ENCODE data around the gene ANKH. TPM values are rescaled to one million over a fixed set of nuclear protein-coding genes. Genes with fewer than 3 reads are reported as not detected.

ANKH gene
- total RNA-seq, 4 donors from 2014 or later, result 31.2 to 55.2 (median 34.7) TPM

- TF ChIP-seq CTCF (IDR thresholded peaks at IDR 0.05), result no peak
- Histone ChIP-seq H3K4me3 (replicated peaks in 1 of 3) (no peak overlapping the region), H3K36me3 (peaks cover 34 to 36% of the 10 kb centered on the region in 2 donors), H3K4me1 (peaks cover 8 to 9% of the 10 kb centered on the region in 2 donors), H3K9me3 (no peaks in the 10 kb centered on the region), H3K27me3 (no peaks in the 10 kb centered on the region), H3K27ac (no peak overlapping the region)
- no peak for DNase-seq
- intact Hi-C loops (cut with DNase I), result no loop called here
- WGBS, 2 donors, result 98% methylated on average over 17 of the region's 17 CpGs
These were observed 158.9 kb downstream of the ANKH start for GRCh38 chr5:14712666-14713065.

GRCh38 chr5:14712131-14712530 is 159.4 kb downstream of the ANKH start:
- TF ChIP-seq POLR2A (IDR thresholded peaks at IDR 0.05), result no peak
- TF ChIP-seq CTCF (IDR thresholded peaks at IDR 0.05), result no peak
- H3K36me3 ChIP-seq, result peaks cover 34 to 36% of the 10 kb centered on the region in 2 donors
- WGBS, 2 donors, result 93 to 94% methylated on average over 11 of the region's 11 CpGs

GRCh38 chr5:14710313-14710994 is 161.1 kb downstream of the ANKH start:
- Histone ChIP-seq H3K36me3 (peaks cover 25 to 34% of the 10 kb centered on the region in 2 donors), H3K4me1 (peaks cover 21 to 23% of the 10 kb centered on the region in 2 donors), H3K4me3 (replicated peaks in 1 of 3) (no peak overlapping the region), H3K27me3 (no peaks in the 10 kb centered on the region), H3K27ac (no peak overlapping the region), H3K9me3 (no peaks in the 10 kb centered on the region)
- TF ChIP-seq POLR2A (IDR thresholded peaks at IDR 0.05) (no peak), CTCF (IDR thresholded peaks at IDR 0.05) (no peak)
- WGBS, 2 donors, result 93 to 96% methylated on average over 28 of the region's 28 CpGs
- intact Hi-C loops (cut with DNase I), result no loop called here
- DNase-seq, result no peak

More at GRCh38 chr5:14712131-14712530, 159.4 kb downstream of the ANKH start:
- Histone ChIP-seq H3K4me3 (replicated peaks in 1 of 3) (no peak overlapping the region), H3K27me3 (no peaks in the 10 kb centered on the region), H3K4me1 (peaks cover 13 to 14% of the 10 kb centered on the region in 2 donors), H3K9me3 (no peaks in the 10 kb centered on the region), H3K27ac (no peak overlapping the region)
- intact Hi-C loops (cut with DNase I), result no loop called here
- DNase-seq, result no peak

GRCh38 chr5:14708551-14708950 is 163.0 kb downstream of the ANKH start:
- no peak overlapping the region for H3K4me3 ChIP-seq (replicated peaks in 1 of 3)
- DNase-seq, result peak in 1 of 2 donors; percentile 36
- H3K27me3 ChIP-seq, result no peaks in the 10 kb centered on the region
- peaks cover 21 to 23% of the 10 kb centered on the region in 2 donors for H3K4me1 ChIP-seq
- peak overlapping the region in 2 of 3 donors; percentile 41 to 62 for H3K27ac ChIP-seq
- no peaks in the 10 kb centered on the region for H3K9me3 ChIP-seq
- intact Hi-C loops (cut with DNase I), result no loop called here
- peaks cover 12 to 30% of the 10 kb centered on the region in 2 donors for H3K36me3 ChIP-seq
- 81 to 91% methylated on average over 5 of the region's 5 CpGs for WGBS, 2 donors
- TF ChIP-seq CTCF (IDR thresholded peaks at IDR 0.05) (no peak), POLR2A (IDR thresholded peaks at IDR 0.05) (no peak)

- H3K36me3 ChIP-seq, result peaks cover 6 to 26% of the 10 kb centered on the region in 2 donors
These were observed 163.7 kb downstream of the ANKH start for GRCh38 chr5:14707811-14708390.

More at GRCh38 chr5:14707811-14708390, 163.7 kb downstream of the ANKH start:
- intact Hi-C loops (cut with DNase I), result no loop called here
- Histone ChIP-seq H3K27ac (peak overlapping the region; percentile 22 to 62 (median 41)), H3K4me1 (peaks cover 21 to 23% of the 10 kb centered on the region in 2 donors), H3K27me3 (no peaks in the 10 kb centered on the region), H3K9me3 (no peaks in the 10 kb centered on the region), H3K4me3 (replicated peaks in 1 of 3) (no peak overlapping the region)
- 90 to 91% methylated on average over 9 of the region's 9 CpGs for WGBS, 2 donors
- DNase-seq, result no peak
- TF ChIP-seq POLR2A (IDR thresholded peaks at IDR 0.05) (no peak), CTCF (IDR thresholded peaks at IDR 0.05) (no peak)
